GM23338 (cell line): ENCODE results near the gene MRPL37. TPM values are rescaled to one million over a fixed set of nuclear protein-coding genes. Genes with fewer than 3 reads are reported as not detected.

ENCODE experiments used
- ATAC-seq: fragments of 200-7000 bp; cut with Tn5 transposase; 3 replicates; pipeline ENCODE4 v1.9.1; 2020
- DNase-seq: peaks from one replicate; pipeline ENCODE4 v3.0.0-alpha.2; 2015; ENCODE audit warnings: low spot score
- H2AFZ ChIP-seq: fragments of 200-600 bp; sonication (generic); 2 replicates; pipeline ENCODE4 v1.8.0; 2016; ENCODE audit warnings: antibody characterized with exemption, mild to moderate bottlenecking, moderate library complexity
- H3F3A ChIP-seq: fragments of 200-600 bp; sonication (generic); replicated peaks from 2 replicates; pipeline ENCODE4 v1.8.0; 2017; ENCODE audit warnings: antibody characterized with exemption, mixed run types, low read depth
- H3K27ac ChIP-seq: fragments of 200-600 bp; sonication (generic); 2 replicates; pipeline ENCODE4 v1.6.1; 2016; ENCODE audit warnings: low read depth
- H3K27me3 ChIP-seq: fragments of 200-600 bp; sonication (generic); 2 replicates; pipeline ENCODE4 v1.8.0; 2016; ENCODE audit warnings: mild to moderate bottlenecking, mixed run types, moderate library complexity; ENCODE audit not compliant: insufficient read depth
- H3K36me3 ChIP-seq: fragments of 200-600 bp; sonication (generic); 2 replicates; pipeline ENCODE4 v1.8.0; 2016; ENCODE audit warnings: mild to moderate bottlenecking; ENCODE audit not compliant: insufficient read depth
- H3K4me1 ChIP-seq: fragments of 200-600 bp; sonication (generic); 2 replicates; pipeline ENCODE4 v1.8.0; 2016; ENCODE audit warnings: mild to moderate bottlenecking, moderate library complexity; ENCODE audit not compliant: insufficient read depth
- H3K4me2 ChIP-seq: fragments of 200-600 bp; sonication (generic); 2 replicates; pipeline ENCODE4 v1.7.1; 2017; ENCODE audit warnings: mixed run types
- H3K4me3 ChIP-seq: fragments of 200-600 bp; sonication (generic); 2 replicates; pipeline ENCODE4 v1.6.1; 2016; ENCODE audit warnings: mixed run types
- H3K79me2 ChIP-seq: fragments of 200-600 bp; sonication (generic); replicated peaks from 2 replicates; pipeline ENCODE4 v1.8.0; 2017; ENCODE audit warnings: mild to moderate bottlenecking; ENCODE audit not compliant: insufficient read depth
- H3K9me2 ChIP-seq: fragments of 200-600 bp; sonication (generic); 2 replicates; pipeline ENCODE4 v1.8.0; 2017; ENCODE audit not compliant: insufficient read depth
- H4K20me1 ChIP-seq: fragments of 200-600 bp; sonication (generic); replicated peaks from 2 replicates; pipeline ENCODE4 v1.8.0; 2017; ENCODE audit warnings: mild to moderate bottlenecking; ENCODE audit not compliant: insufficient read depth
- H3K27ac Mint-ChIP-seq: 2 replicates; pipeline ENCODE4 v1.8.0; 2020; ENCODE audit warnings: inconsistent platforms, mild to moderate bottlenecking, moderate library complexity, mixed read lengths
- H3K27me3 Mint-ChIP-seq: 3 replicates; pipeline ENCODE4 v1.8.0; 2022; ENCODE audit warnings: low read depth, mild to moderate bottlenecking, moderate library complexity, mixed read lengths, inconsistent platforms; ENCODE audit not compliant: insufficient read depth, poor library complexity
- H3K36me3 Mint-ChIP-seq: 3 replicates; pipeline ENCODE4 v1.8.0; 2021; ENCODE audit warnings: low read depth, mild to moderate bottlenecking, inconsistent platforms, moderate library complexity, mixed read lengths
- H3K4me1 Mint-ChIP-seq: 3 replicates; pipeline ENCODE4 v1.8.0; 2020; ENCODE audit warnings: mild to moderate bottlenecking, inconsistent platforms, mixed read lengths
- H3K4me3 Mint-ChIP-seq: 3 replicates; pipeline ENCODE4 v1.8.0; 2021; ENCODE audit warnings: moderate library complexity, mild to moderate bottlenecking, inconsistent platforms, mixed read lengths
- H3K9me3 Mint-ChIP-seq: 3 replicates; pipeline ENCODE4 v1.8.0; 2020; ENCODE audit warnings: moderate library complexity, mild to moderate bottlenecking, inconsistent platforms, mixed read lengths
- CREB1 ChIP-seq: fragments of 250-450 bp; sonication (Bioruptor Pico); IDR thresholded peaks from 2 replicates; pipeline ENCODE4 v1.5.0; 2020; ENCODE audit warnings: low read depth, mild to moderate bottlenecking, moderate library complexity
- EZH2phosphoT487 ChIP-seq: fragments of 200-600 bp; sonication (generic); IDR thresholded peaks from one replicate; pipeline ENCODE4 v1.8.1; 2018; ENCODE audit warnings: antibody characterized with exemption; ENCODE audit not compliant: unreplicated experiment
- JUNB ChIP-seq: IDR thresholded peaks from one replicate; pipeline ENCODE4 v1.6.1; 2016; ENCODE audit warnings: antibody characterized with exemption; ENCODE audit not compliant: unreplicated experiment
- POLR2AphosphoS5 ChIP-seq: IDR thresholded peaks from 2 replicates; pipeline ENCODE4 v1.6.1; 2016; ENCODE audit warnings: antibody characterized with exemption, low read depth
- STAT1 ChIP-seq: IDR thresholded peaks from one replicate; pipeline ENCODE4 v1.6.1; 2016; ENCODE audit warnings: antibody characterized with exemption; ENCODE audit not compliant: unreplicated experiment
- ZNF114 ChIP-seq: fragments of 250-450 bp; sonication (Bioruptor Pico); IDR thresholded peaks from 2 replicates; pipeline ENCODE4 v1.5.0; 2020; ENCODE audit warnings: mild to moderate bottlenecking, moderate library complexity
- ZNF331 ChIP-seq: fragments of 250-450 bp; sonication (Bioruptor Pico); IDR thresholded peaks from 2 replicates; pipeline ENCODE4 v1.5.0; 2020; ENCODE audit warnings: low read depth, mild to moderate bottlenecking, moderate library complexity
- polyA plus RNA-seq: library from polyadenylated mRNA; unstranded; fragments of >200 nt; fragmentation: Nextera tagmentation; extraction: Ambion mirVana; gene quantifications from 2 replicates; pipeline ENCODE4 v1.2.1, GENCODE V29; 2016
- total RNA-seq: library from RNA; depleted of rRNA; stranded (reverse); fragments of >200 nt; shearing (Covaris generic); gene quantifications from 2 replicates; pipeline ENCODE4 v1.2.3, GENCODE V29; 2014
- TF ChIP-seq, protein P1 (sequence below): fragments of 250-450 bp; sonication (Bioruptor Pico); IDR thresholded peaks from 2 replicates; pipeline ENCODE4 v1.5.0; 2020; ENCODE audit warnings: mild to moderate bottlenecking, moderate library complexity
- TF ChIP-seq, protein P2 (sequence below): IDR thresholded peaks from 2 replicates; pipeline ENCODE4 v1.6.1; 2016; ENCODE audit warnings: antibody characterized with exemption
- TF ChIP-seq, protein P3 (sequence below): IDR thresholded peaks from one replicate; pipeline ENCODE4 v1.6.1; 2018; ENCODE audit warnings: antibody characterized with exemption; ENCODE audit not compliant: unreplicated experiment

The MRPL37 gene
- total and polyA plus RNA-seq, 2 experiments from 2014 or later = 130 to 155 TPM

DNA sequence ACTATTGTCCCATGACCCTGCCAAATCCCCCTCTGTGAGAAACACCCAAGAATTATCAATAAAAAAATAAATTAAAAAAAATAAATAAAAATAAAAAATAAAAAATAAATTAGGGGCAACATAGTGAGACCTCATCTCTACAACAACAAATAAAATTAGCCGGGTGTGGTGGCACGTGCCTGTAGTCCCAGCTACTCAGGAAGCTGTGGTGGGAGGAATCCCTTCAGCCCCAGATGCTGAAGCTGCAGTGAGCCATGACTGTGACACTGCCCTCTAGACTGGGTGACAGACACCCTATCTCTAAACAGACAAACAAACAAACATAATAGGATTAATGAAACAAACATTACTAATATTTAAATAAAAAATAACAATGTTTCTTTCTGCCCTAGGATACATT is 34.3 kb downstream of the MRPL37 start (continued):
- TF ChIP-seq, protein P1, sequence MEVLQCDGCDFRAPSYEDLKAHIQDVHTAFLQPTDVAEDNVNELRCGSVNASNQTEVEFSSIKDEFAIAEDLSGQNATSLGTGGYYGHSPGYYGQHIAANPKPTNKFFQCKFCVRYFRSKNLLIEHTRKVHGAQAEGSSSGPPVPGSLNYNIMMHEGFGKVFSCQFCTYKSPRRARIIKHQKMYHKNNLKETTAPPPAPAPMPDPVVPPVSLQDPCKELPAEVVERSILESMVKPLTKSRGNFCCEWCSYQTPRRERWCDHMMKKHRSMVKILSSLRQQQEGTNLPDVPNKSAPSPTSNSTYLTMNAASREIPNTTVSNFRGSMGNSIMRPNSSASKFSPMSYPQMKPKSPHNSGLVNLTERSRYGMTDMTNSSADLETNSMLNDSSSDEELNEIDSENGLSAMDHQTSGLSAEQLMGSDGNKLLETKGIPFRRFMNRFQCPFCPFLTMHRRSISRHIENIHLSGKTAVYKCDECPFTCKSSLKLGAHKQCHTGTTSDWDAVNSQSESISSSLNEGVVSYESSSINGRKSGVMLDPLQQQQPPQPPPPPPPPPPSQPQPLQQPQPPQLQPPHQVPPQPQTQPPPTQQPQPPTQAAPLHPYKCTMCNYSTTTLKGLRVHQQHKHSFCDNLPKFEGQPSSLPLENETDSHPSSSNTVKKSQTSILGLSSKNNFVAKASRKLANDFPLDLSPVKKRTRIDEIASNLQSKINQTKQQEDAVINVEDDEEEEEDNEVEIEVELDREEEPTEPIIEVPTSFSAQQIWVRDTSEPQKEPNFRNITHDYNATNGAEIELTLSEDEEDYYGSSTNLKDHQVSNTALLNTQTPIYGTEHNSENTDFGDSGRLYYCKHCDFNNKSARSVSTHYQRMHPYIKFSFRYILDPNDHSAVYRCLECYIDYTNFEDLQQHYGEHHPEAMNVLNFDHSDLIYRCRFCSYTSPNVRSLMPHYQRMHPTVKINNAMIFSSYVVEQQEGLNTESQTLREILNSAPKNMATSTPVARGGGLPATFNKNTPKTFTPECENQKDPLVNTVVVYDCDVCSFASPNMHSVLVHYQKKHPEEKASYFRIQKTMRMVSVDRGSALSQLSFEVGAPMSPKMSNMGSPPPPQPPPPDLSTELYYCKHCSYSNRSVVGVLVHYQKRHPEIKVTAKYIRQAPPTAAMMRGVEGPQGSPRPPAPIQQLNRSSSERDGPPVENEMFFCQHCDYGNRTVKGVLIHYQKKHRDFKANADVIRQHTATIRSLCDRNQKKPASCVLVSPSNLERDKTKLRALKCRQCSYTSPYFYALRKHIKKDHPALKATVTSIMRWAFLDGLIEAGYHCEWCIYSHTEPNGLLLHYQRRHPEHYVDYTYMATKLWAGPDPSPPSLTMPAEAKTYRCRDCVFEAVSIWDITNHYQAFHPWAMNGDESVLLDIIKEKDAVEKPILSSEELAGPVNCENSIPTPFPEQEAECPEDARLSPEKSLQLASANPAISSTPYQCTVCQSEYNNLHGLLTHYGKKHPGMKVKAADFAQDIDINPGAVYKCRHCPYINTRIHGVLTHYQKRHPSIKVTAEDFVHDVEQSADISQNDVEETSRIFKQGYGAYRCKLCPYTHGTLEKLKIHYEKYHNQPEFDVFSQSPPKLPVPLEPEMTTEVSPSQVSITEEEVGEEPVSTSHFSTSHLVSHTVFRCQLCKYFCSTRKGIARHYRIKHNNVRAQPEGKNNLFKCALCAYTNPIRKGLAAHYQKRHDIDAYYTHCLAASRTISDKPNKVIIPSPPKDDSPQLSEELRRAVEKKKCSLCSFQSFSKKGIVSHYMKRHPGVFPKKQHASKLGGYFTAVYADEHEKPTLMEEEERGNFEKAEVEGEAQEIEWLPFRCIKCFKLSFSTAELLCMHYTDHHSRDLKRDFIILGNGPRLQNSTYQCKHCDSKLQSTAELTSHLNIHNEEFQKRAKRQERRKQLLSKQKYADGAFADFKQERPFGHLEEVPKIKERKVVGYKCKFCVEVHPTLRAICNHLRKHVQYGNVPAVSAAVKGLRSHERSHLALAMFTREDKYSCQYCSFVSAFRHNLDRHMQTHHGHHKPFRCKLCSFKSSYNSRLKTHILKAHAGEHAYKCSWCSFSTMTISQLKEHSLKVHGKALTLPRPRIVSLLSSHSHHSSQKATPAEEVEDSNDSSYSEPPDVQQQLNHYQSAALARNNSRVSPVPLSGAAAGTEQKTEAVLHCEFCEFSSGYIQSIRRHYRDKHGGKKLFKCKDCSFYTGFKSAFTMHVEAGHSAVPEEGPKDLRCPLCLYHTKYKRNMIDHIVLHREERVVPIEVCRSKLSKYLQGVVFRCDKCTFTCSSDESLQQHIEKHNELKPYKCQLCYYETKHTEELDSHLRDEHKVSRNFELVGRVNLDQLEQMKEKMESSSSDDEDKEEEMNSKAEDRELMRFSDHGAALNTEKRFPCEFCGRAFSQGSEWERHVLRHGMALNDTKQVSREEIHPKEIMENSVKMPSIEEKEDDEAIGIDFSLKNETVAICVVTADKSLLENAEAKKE (CRISPR knock-in tag) = no peak

DNA sequence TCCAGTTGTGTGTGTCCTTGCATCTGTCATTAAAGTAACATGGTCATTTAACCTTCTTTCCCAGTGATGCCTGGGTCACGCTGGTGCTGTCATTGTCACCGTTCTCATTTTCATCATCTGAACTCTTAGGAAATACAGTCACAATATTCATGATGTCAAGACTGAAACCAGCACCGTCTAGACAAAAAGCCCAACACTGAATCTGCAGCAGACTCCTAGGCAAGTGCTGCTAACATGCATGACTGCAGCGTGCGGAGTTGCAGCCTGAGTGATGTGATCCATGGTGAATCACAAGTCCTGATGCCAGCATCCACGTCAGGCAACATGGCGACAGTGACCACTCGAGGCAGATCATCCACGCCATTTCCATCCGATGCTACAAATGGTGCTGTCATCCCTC is 37.6 kb downstream of the MRPL37 start:
- Histone ChIP-seq H3K27ac (no peak overlapping the region), H3K79me2 (no peaks in the 10 kb centered on the region), H3K4me3 (no peak overlapping the region), H3K36me3 (peaks cover 9% of the 10 kb centered on the region), H4K20me1 (no peaks in the 10 kb centered on the region; the same call in 1 of the 2 replicates), H3F3A (0 out of 2 replicates have a peak, but pooled peaks cover 6% of the 10 kb centered on the region), H3K9me2 (no peaks in the 10 kb centered on the region), H3K27me3 (no peaks in the 10 kb centered on the region), H3K4me1 (no peaks in the 10 kb centered on the region), H3K4me2 (no peak overlapping the region), H2AFZ (no peak overlapping the region)
- H3K9me3 Mint-ChIP-seq = peaks cover 12% of the 10 kb centered on the region
- H3K27ac Mint-ChIP-seq = no peak overlapping the region
- DNase-seq (no peak), ATAC-seq (no peak)
- peaks cover 6% of the 10 kb centered on the region for H3K27me3 Mint-ChIP-seq
- TF ChIP-seq JUNB = no peak
- no peak for TF ChIP-seq STAT1
- TF ChIP-seq, protein P2, sequence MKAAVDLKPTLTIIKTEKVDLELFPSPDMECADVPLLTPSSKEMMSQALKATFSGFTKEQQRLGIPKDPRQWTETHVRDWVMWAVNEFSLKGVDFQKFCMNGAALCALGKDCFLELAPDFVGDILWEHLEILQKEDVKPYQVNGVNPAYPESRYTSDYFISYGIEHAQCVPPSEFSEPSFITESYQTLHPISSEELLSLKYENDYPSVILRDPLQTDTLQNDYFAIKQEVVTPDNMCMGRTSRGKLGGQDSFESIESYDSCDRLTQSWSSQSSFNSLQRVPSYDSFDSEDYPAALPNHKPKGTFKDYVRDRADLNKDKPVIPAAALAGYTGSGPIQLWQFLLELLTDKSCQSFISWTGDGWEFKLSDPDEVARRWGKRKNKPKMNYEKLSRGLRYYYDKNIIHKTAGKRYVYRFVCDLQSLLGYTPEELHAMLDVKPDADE = no peak
- TF ChIP-seq, protein P3, sequence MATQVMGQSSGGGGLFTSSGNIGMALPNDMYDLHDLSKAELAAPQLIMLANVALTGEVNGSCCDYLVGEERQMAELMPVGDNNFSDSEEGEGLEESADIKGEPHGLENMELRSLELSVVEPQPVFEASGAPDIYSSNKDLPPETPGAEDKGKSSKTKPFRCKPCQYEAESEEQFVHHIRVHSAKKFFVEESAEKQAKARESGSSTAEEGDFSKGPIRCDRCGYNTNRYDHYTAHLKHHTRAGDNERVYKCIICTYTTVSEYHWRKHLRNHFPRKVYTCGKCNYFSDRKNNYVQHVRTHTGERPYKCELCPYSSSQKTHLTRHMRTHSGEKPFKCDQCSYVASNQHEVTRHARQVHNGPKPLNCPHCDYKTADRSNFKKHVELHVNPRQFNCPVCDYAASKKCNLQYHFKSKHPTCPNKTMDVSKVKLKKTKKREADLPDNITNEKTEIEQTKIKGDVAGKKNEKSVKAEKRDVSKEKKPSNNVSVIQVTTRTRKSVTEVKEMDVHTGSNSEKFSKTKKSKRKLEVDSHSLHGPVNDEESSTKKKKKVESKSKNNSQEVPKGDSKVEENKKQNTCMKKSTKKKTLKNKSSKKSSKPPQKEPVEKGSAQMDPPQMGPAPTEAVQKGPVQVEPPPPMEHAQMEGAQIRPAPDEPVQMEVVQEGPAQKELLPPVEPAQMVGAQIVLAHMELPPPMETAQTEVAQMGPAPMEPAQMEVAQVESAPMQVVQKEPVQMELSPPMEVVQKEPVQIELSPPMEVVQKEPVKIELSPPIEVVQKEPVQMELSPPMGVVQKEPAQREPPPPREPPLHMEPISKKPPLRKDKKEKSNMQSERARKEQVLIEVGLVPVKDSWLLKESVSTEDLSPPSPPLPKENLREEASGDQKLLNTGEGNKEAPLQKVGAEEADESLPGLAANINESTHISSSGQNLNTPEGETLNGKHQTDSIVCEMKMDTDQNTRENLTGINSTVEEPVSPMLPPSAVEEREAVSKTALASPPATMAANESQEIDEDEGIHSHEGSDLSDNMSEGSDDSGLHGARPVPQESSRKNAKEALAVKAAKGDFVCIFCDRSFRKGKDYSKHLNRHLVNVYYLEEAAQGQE = no peak
- TF ChIP-seq POLR2AphosphoS5 = no peak
- no peak for TF ChIP-seq ZNF114
- no peak for TF ChIP-seq CREB1 (CRISPR knock-in tag)
- no peak for TF ChIP-seq EZH2phosphoT487
- no peak for TF ChIP-seq ZNF331 (CRISPR knock-in tag)
- peaks cover 69% of the 10 kb centered on the region for H3K36me3 Mint-ChIP-seq
- no peak overlapping the region for H3K4me3 Mint-ChIP-seq
- no peaks in the 10 kb centered on the region for H3K4me1 Mint-ChIP-seq
